ENCODE results near the gene ARMCX2.

ARMCX2 gene

DNA sequence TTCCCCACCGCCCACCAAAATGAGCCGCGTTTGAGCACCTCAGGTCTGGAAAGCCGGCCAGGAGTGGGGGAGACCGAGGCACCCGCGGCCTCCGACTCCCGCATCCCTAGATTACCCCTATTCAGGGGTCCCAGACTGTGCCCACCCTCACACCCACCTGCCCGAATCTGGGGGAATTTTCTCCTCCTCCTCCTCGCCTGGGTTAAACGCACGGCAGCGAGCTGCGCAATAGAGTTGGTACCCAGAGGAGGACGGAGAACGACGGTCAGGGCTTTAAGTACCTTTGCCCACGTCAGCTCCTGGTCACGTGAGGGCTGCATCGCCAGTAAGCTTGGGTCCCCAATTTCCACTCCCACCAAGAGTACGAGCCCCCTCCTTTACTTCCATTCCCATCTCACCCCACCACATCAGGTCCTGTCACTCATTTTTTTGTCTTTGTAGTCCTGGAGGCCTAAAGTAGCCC, at the start of gene ARMCX2:
TSS of gene ARMCX2 (minus strand) at position 250 of the 463 bp plus-strand sequence. CDS start 2,262 bp downstream, outside the sequence.
- Mint-ChIP-seq H3K27me3 (peaks cover 18% of the 10 kb centered on the region), H3K27ac (no peak within 1 kb of the TSS), H3K4me3 (peak within 1 kb of the TSS; percentile 73), H3K9me3 (no peaks in the 10 kb centered on the region), H3K4me1 (peaks cover 29% of the 10 kb centered on the region), H3K36me3 (no peaks in the 10 kb centered on the region)
- CTCF ChIA-PET, result no interaction called here
- no peak for DNase-seq

DNA sequence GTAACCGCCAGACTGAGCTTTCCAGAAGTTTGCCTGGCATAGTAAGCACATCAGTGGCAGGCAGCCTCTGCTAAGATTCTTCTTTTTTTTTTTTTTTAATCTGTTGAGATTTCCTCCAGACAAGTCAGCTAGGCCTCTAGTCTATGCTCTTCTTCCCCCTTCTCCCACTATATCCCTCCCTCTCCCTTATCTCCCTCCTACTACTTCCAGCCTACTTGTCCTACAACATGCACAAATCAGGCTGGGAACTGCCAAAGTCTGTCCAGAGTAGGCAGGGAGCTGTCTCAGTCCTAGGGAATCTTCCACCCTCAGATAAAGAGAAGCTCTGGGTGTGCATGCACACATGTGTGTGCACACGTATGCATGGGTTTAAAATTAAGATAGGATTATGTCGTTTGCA, 49.7 kb upstream of the ARMCX2 start:
- H3K27me3 Mint-ChIP-seq, result no peaks in the 10 kb centered on the region
- DNase-seq, result no peak
- CTCF ChIA-PET, result no interaction called here

GRCh38 chrX:101708163-101708562, 48.5 kb upstream of the ARMCX2 start:
- CTCF ChIA-PET, result no interaction called here
- DNase-seq, result no peak
- Mint-ChIP-seq H3K27me3 (no peaks in the 10 kb centered on the region), H3K27ac (no peak overlapping the region), H3K9me3 (no peaks in the 10 kb centered on the region), H3K36me3 (no peaks in the 10 kb centered on the region), H3K4me3 (no peak overlapping the region), H3K4me1 (no peaks in the 10 kb centered on the region)

More for the DNA sequence above, 49.7 kb upstream of the ARMCX2 start:
- no peak overlapping the region for H3K27ac Mint-ChIP-seq
- H3K4me3 Mint-ChIP-seq, result no peak overlapping the region
- H3K4me1 Mint-ChIP-seq, result no peaks in the 10 kb centered on the region
- no peaks in the 10 kb centered on the region for H3K9me3 Mint-ChIP-seq
- H3K36me3 Mint-ChIP-seq, result no peaks in the 10 kb centered on the region

- Mint-ChIP-seq H3K4me3 (no peak overlapping the region), H3K27ac (no peak overlapping the region)
- CTCF ChIA-PET, result no interaction called here
These were observed 33.8 kb upstream of the ARMCX2 start for GRCh38 chrX:101693476-101693875.

DNA sequence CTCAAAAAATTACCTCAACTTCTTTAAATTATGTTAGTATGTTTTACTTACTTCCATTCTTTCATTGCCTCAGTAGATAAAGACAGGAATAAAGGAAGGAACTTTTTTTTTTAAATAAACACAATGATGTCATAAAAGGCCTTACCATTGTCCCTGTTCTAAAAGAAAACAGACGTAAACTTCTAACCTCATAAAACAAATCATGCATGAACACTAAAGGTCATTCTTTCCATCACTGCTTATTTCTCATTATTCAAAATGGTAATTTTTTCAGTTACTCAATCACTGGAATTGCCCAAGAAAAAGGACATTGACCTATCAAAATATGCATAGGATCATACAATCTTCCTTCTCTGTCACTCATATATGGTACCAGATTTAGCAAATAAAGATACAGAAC, 32.2 kb upstream of the ARMCX2 start:
- no peaks in the 10 kb centered on the region for H3K27me3 Mint-ChIP-seq
- peaks cover 4% of the 10 kb centered on the region for H3K4me1 Mint-ChIP-seq
- no peak overlapping the region for H3K4me3 Mint-ChIP-seq
- DNase-seq, result no peak
- CTCF ChIA-PET, result no interaction called here
- no peaks in the 10 kb centered on the region for H3K36me3 Mint-ChIP-seq
- no peaks in the 10 kb centered on the region for H3K9me3 Mint-ChIP-seq
- no peak overlapping the region for H3K27ac Mint-ChIP-seq

More at GRCh38 chrX:101693476-101693875, 33.8 kb upstream of the ARMCX2 start:
- Mint-ChIP-seq H3K4me1 (peaks cover 2% of the 10 kb centered on the region), H3K27me3 (no peaks in the 10 kb centered on the region), H3K9me3 (no peaks in the 10 kb centered on the region), H3K36me3 (no peaks in the 10 kb centered on the region)
- no peak for DNase-seq

DNA sequence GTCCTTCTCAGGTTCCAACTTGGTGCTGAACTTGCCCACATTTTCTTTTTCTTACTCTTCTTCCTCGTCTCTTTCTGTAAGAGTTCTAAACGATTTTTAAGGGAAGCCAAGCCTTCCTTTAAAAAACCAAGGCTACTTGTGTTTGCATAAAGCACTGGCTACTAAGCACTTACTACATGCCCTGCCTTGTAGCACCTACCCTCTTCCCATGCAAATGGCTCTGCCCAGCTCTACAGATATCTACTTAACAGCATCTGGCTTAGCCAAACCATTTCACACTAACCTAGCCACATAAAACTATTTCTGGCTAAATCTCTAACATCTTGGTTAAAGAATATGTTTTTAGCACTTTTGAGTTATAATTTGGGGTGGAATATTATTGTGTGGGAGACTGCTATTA, 26.9 kb upstream of the ARMCX2 start:
- Mint-ChIP-seq H3K27ac (no peak overlapping the region), H3K36me3 (no peaks in the 10 kb centered on the region), H3K27me3 (peaks cover 4% of the 10 kb centered on the region), H3K4me3 (no peak overlapping the region), H3K4me1 (peaks cover 4% of the 10 kb centered on the region), H3K9me3 (no peaks in the 10 kb centered on the region)
- no peak for DNase-seq
- CTCF ChIA-PET, result no interaction called here

DNA sequence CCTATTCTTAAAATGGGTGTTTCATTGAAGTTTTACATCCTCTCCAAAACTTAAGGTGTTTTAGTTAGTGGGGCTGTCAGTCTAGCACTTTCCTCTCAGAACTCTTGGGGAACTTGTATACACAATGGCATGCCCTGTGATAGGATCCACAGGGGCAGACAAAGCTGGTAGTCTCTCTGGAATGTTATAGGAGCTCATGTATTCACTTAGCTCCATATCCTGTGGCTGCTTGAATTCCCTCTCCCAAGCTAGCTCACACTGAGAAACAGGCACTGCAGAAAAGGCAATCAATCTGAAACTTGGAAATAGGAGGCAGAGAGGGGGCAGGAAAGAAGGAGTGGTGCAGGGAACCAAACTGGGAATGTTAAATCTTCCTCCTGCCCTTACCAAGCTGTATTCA, 26.3 kb upstream of the ARMCX2 start:
- Mint-ChIP-seq H3K27ac (no peak overlapping the region), H3K36me3 (no peaks in the 10 kb centered on the region), H3K4me3 (no peak overlapping the region), H3K27me3 (peaks cover 4% of the 10 kb centered on the region), H3K4me1 (peaks cover 4% of the 10 kb centered on the region), H3K9me3 (no peaks in the 10 kb centered on the region)
- DNase-seq, result no peak
- CTCF ChIA-PET, result no interaction called here

DNA sequence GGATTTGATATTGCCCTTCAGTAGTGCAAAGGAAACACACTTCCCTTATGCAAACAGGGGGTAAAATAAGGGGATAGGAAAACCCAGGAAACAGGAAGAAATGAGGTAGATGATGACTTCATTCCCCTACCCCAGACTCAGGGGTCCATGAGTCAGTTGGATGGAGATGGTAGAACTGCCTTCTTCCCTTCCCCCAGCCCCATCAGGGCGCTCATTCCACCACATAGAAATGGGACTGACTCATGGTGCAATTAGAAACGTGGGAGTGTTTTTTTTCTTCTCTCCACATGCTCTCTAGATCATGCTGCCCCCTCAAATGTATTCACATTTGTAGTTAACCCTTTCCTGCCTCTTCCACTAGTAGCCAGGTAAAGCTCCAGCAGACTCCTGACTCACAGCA, 23.1 kb upstream of the ARMCX2 start:
- no peak overlapping the region for H3K27ac Mint-ChIP-seq
- H3K27me3 Mint-ChIP-seq, result peaks cover 4% of the 10 kb centered on the region
- CTCF ChIA-PET, result no interaction called here
- DNase-seq, result no peak
- H3K36me3 Mint-ChIP-seq, result no peaks in the 10 kb centered on the region
- H3K9me3 Mint-ChIP-seq, result no peaks in the 10 kb centered on the region
- H3K4me3 Mint-ChIP-seq, result no peak overlapping the region
- no peaks in the 10 kb centered on the region for H3K4me1 Mint-ChIP-seq

- H3K9me3 Mint-ChIP-seq, result no peaks in the 10 kb centered on the region
- no peaks in the 10 kb centered on the region for H3K4me1 Mint-ChIP-seq
- DNase-seq, result no peak
- no peaks in the 10 kb centered on the region for H3K36me3 Mint-ChIP-seq
- CTCF ChIA-PET, result no interaction called here
- no peak overlapping the region for H3K4me3 Mint-ChIP-seq
- no peak overlapping the region for H3K27ac Mint-ChIP-seq
- H3K27me3 Mint-ChIP-seq, result peaks cover 8% of the 10 kb centered on the region
These were observed 17.4 kb upstream of the ARMCX2 start for GRCh38 chrX:101677028-101677427.

GRCh38 chrX:101676571-101676970, 16.9 kb upstream of the ARMCX2 start:
- CTCF ChIA-PET, result no interaction called here
- Mint-ChIP-seq H3K4me3 (no peak overlapping the region), H3K27me3 (peaks cover 8% of the 10 kb centered on the region), H3K9me3 (no peaks in the 10 kb centered on the region), H3K4me1 (no peaks in the 10 kb centered on the region), H3K27ac (no peak overlapping the region), H3K36me3 (no peaks in the 10 kb centered on the region)
- DNase-seq, result no peak

GRCh38 chrX:101668143-101668542, 8.5 kb upstream of the ARMCX2 start:
- peaks cover 9% of the 10 kb centered on the region for H3K27me3 Mint-ChIP-seq
- no peaks in the 10 kb centered on the region for H3K36me3 Mint-ChIP-seq
- no peak for DNase-seq
- no peaks in the 10 kb centered on the region for H3K9me3 Mint-ChIP-seq
- H3K27ac Mint-ChIP-seq, result no peak overlapping the region
- CTCF ChIA-PET, result no interaction called here
- no peak overlapping the region for H3K4me3 Mint-ChIP-seq
- H3K4me1 Mint-ChIP-seq, result no peaks in the 10 kb centered on the region

GRCh38 chrX:101658661-101659491, 774 bp downstream of the ARMCX2 start:
- Mint-ChIP-seq H3K9me3 (no peaks in the 10 kb centered on the region), H3K4me3 (peak overlapping the region; percentile 73), H3K36me3 (no peaks in the 10 kb centered on the region), H3K27ac (no peak overlapping the region), H3K27me3 (peaks cover 13% of the 10 kb centered on the region), H3K4me1 (peaks cover 29% of the 10 kb centered on the region)
- CTCF ChIA-PET, result no interaction called here
- peak; percentile 72 for DNase-seq

DNA sequence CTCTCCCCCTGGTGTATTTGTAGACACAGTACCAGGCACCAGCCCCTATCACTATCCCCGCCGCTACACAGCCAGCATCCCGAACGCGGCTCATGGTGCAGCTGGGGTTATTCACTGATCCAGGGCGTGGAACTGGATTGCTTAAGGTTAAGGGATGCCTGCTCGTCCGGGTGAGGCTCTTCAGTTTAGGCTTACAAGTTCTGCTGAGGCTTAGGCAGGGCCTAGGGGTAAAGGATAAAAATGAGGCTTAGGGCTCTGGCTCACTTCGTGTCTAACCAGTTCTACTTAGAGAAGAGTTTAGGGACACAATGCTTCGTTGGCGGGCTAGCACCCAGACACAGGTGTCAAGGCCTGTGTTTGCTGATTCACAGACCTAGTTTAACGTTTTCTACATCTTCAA, 2.2 kb downstream of the ARMCX2 start:
- no peaks in the 10 kb centered on the region for H3K36me3 Mint-ChIP-seq
- CTCF ChIA-PET, result no interaction called here
- no peak for DNase-seq
- peaks cover 29% of the 10 kb centered on the region for H3K4me1 Mint-ChIP-seq
- H3K4me3 Mint-ChIP-seq, result no peak overlapping the region
- no peaks in the 10 kb centered on the region for H3K9me3 Mint-ChIP-seq
- H3K27me3 Mint-ChIP-seq, result peaks cover 13% of the 10 kb centered on the region
- H3K27ac Mint-ChIP-seq, result no peak overlapping the region

GRCh38 chrX:101656817-101657216, 2.8 kb downstream of the ARMCX2 start:
- no peak overlapping the region for H3K4me3 Mint-ChIP-seq
- H3K4me1 Mint-ChIP-seq, result peaks cover 29% of the 10 kb centered on the region
- H3K27me3 Mint-ChIP-seq, result peaks cover 13% of the 10 kb centered on the region
- no peak for DNase-seq
- H3K36me3 Mint-ChIP-seq, result no peaks in the 10 kb centered on the region
- no peaks in the 10 kb centered on the region for H3K9me3 Mint-ChIP-seq
- no peak overlapping the region for H3K27ac Mint-ChIP-seq
- CTCF ChIA-PET, result no interaction called here

DNA sequence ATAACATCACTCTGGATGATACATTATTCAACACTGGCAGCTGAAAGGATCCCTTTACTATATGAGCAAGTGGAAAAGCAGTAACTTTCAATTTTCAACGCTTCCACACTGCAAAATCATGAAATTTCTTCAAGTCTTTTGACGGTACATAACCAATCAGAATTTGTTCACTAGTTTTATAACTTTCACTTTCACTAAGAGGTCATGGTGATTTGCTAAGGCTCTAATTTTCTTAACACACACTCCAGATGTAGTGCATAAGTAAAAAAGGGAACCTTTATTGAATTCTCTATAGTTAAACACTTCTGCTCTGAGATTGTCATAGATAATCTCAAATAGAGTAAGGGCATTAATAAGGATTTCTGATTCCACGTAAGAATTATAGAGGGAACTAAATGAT, 4.1 kb downstream of the ARMCX2 start:
- no peak for DNase-seq
- Mint-ChIP-seq H3K4me1 (peaks cover 29% of the 10 kb centered on the region), H3K4me3 (peak overlapping the region; percentile 45), H3K36me3 (no peaks in the 10 kb centered on the region), H3K27ac (peak overlapping the region; percentile 66), H3K9me3 (no peaks in the 10 kb centered on the region), H3K27me3 (peaks cover 6% of the 10 kb centered on the region)
- CTCF ChIA-PET, result no interaction called here
